Stimulated activated CD4-positive, alpha-beta T cell treated with anti-CD3 and anti-CD28 coated beads, Interleukin-4, amount 100 ng/mL, for 4 hours (primary cell): Measurements from ENCODE around the gene RIPPLY2.
"Not testable (repeated sequence)": the region's sequence is repeated elsewhere in the genome, so short reads cannot be mapped to it uniquely, and the experiment has no call there.

Source experiments
- DNase-seq, 2 experiments: peaks; one replicate each; pipeline ENCODE4 v3.0.0-alpha.2; 2020

The RIPPLY2 gene

GRCh38 chr6:83860782-83861495 lies 7.8 kb downstream of the RIPPLY2 start:
- no peak for DNase-seq

DNA sequence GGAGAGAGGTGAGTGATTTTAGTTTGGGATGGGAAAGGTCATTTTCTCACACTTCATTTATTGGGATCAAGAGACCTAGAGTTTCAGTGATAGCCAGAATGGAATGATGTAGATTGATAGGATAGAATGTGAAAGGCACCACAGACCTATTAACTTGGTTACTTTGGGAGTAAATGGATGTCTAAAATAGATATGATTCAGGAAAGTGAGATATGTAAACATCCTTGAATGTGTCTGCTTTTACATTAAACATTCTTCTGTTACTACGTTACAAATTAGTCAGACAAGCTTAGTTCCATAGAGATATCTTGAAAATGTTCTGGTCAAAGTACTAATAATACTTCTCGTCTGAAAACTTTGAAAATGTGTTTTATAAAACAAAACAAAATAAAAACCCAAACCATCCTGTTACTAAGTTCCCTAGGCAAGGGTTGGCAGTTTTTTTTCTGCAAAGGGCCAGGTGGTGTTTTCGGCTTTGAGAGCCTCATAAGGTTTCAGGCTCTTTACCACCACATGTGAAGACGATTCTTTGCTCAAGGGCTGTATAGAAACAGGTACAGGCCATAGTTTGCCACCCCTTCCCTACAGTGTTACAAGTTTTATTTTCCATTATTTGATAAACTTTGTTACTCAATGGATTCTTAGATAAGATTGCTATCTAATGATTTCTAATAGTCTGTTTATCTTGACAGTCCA lies 9.8 kb downstream of the RIPPLY2 start:
- no peak for DNase-seq

- no peak for DNase-seq
These were observed 13.9 kb downstream of the RIPPLY2 start for GRCh38 chr6:83867043-83867442.

DNA sequence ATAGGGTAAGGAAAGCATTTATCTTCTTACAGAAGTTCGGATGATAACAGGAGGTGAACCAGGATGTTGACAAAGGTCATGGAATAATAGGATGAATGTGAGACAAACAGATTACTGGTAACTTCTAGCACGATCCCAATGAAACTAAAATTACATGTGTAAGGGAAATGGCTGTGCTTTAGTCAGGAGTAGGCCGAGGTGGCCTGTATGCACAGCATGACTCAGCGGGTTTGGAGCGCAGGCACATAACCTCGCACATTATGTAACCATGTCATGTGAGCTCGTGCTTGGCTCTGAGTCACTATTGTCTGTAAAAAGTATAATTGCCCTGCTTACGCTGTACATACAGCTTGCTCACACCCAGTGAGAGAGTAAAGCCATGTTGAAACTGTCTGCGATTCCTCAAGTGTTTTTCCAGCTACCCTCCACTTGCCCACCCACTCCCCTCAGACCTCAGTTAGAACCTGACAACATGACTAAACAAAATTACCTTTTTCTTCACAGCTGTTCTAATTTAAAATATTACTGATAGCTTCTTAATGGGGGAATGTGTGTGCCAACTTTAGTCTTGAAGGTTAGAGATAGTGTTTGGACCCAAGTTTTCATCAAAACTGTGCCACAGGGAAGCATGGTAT lies 14.5 kb downstream of the RIPPLY2 start:
- DNase-seq: no peak

- no peak for DNase-seq
These were observed 15.5 kb downstream of the RIPPLY2 start for GRCh38 chr6:83868639-83869038.

- no peak for DNase-seq
These were observed 17.5 kb downstream of the RIPPLY2 start for GRCh38 chr6:83870649-83871048.

GRCh38 chr6:83872386-83873118 lies 19.4 kb downstream of the RIPPLY2 start:
- DNase-seq: no peak

DNA sequence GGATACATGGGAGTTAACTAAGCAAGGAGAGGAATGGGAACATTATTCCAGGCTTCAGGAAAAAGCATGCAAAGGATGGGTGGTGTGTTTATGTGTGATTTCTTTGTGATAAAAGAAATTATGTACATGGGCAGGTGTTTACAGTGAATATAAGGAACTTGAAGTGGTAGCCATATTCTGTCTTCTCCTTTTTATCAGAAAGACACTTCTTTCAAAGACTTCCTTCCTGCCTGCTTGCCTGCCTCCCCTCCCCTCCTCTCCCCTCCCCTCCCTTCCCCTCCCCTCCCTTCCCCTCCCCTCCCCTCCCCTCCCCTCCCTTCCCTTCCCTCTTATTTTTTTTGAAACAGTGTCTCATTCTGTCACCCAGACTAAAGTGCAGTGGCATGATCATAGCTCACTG lies 20.7 kb downstream of the RIPPLY2 start:
- DNase-seq: no peak

GRCh38 chr6:83875843-83876242 lies 22.7 kb downstream of the RIPPLY2 start:
- no peak for DNase-seq

GRCh38 chr6:83878902-83879644 lies 25.9 kb downstream of the RIPPLY2 start:
- no peak for DNase-seq

DNA sequence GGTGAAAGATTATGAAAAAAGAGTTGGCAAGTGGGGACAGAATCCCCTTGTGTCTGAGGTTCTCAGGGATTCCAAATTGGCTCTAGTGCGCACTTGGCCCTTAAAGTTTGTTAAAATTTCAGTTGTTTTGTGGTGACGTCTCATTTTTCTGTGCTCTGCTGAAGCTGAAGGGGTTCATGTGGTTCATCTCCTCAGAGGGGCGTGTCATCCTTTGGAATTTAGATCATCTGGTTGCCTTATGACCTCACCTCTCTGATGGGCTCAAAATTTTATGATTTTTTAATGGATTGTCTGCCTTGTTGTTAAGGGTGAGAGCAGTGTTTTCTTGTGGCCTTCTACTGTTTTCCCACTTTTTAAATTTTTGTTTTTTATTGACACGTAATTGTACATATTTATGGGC lies 26.6 kb downstream of the RIPPLY2 start:
- no peak for DNase-seq

GRCh38 chr6:83883240-83883639 lies 30.1 kb downstream of the RIPPLY2 start:
- no peak for DNase-seq

- no peak for DNase-seq
These were observed 31.4 kb downstream of the RIPPLY2 start for GRCh38 chr6:83884523-83884922.

GRCh38 chr6:83885984-83886383 lies 32.8 kb downstream of the RIPPLY2 start:
- DNase-seq: no peak

GRCh38 chr6:83889621-83890020 lies 36.5 kb downstream of the RIPPLY2 start:
- DNase-seq: no peak

GRCh38 chr6:83890520-83890919 lies 37.4 kb downstream of the RIPPLY2 start:
- no peak for DNase-seq

DNA sequence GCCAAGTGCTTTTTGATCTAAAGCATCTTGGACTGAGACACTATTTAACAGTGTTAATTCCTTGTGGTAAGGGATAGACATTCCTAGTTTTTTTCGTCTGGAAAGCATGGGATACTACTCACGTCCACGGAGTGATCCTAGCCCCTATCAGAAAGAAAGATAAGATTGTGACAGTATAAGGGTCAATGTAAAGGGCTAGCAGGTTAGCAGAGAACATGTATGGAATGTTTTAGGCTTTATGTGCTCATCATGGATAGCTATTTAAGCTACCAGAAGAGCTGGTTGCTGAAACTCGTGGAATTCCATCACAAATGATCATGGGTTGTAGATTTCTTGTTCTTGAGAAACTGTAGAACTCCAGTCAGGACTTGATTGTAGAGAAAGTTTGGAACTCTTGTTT lies 38.4 kb downstream of the RIPPLY2 start:
- DNase-seq: no peak

- DNase-seq: no peak
These were observed 39.9 kb downstream of the RIPPLY2 start for GRCh38 chr6:83893024-83893423.

- not testable (repeated sequence) for DNase-seq
These were observed 43.9 kb downstream of the RIPPLY2 start for GRCh38 chr6:83897094-83897493.

- no peak for DNase-seq
These were observed 48.5 kb downstream of the RIPPLY2 start for GRCh38 chr6:83901624-83902023.

DNA sequence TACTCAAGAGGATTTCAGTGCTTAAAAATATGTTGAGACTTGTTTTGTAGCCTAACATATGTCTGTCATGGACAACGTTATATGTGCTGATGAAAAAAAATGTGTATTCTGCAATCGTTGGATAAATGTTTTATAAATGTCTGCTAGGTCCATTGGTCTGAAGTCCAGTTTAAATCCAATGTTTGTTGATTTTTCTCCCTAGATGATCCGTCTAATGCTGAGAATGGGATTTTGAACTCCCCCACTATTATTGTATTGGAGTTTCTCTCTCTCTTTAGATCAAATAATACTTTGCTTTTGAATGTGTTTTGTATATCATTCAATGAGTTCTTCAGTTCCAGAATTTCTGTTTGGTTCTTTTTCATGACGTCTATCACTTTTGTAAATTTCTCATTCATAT lies 51.2 kb downstream of the RIPPLY2 start:
- DNase-seq: no peak

GRCh38 chr6:83905648-83906047 lies 52.5 kb downstream of the RIPPLY2 start:
- no peak for DNase-seq
